WTC11 (cell line): Measurements from ENCODE around the gene DAPK1. TPM values are rescaled to one million over a fixed set of nuclear protein-coding genes. Genes with fewer than 3 reads are reported as not detected.
A peak's percentile ranks its signal among the peaks of the same experiment; 100 is the strongest.

Experiments used
- ATAC-seq: fragments of 200-7000 bp; cut with Tn5 transposase; 2 replicates; pipeline ENCODE4 v1.10.0; 2021; ENCODE audit warnings: mild to moderate bottlenecking, moderate library complexity
- CTCF ChIA-PET: fragments of 300-600 bp; sonication (Branson Sonifier 250); formaldehyde crosslinking; loops from one replicate; lab custom pipeline; 2021; ENCODE audit warnings: antibody characterized with exemption; lab: Charles Lee
- POLR2A ChIA-PET: fragments of 350-600 bp; sonication (Branson Sonifier 250); formaldehyde crosslinking; loops from one replicate; lab custom pipeline; 2021; ENCODE audit warnings: antibody characterized with exemption; lab: Charles Lee
- DNase-seq: peaks from one replicate; pipeline ENCODE4 v3.0.0; 2021; ENCODE audit warnings: low spot score
- H3K27ac Mint-ChIP-seq: 2 replicates; pipeline ENCODE4 v1.8.0; 2021; ENCODE audit warnings: mixed read lengths
- H3K27me3 Mint-ChIP-seq: 2 replicates; pipeline ENCODE4 v1.8.0; 2021; ENCODE audit warnings: low read depth, mild to moderate bottlenecking, moderate library complexity, mixed read lengths
- H3K36me3 Mint-ChIP-seq: 2 replicates; pipeline ENCODE4 v1.8.0; 2021; ENCODE audit warnings: mixed read lengths
- H3K4me1 Mint-ChIP-seq: 2 replicates; pipeline ENCODE4 v1.8.0; 2022; ENCODE audit warnings: mixed read lengths
- H3K4me3 Mint-ChIP-seq: 2 replicates; pipeline ENCODE4 v1.8.0; 2021; ENCODE audit warnings: mild to moderate bottlenecking, moderate library complexity, mixed read lengths
- H3K9me3 Mint-ChIP-seq: 2 replicates; pipeline ENCODE4 v1.8.0; 2021; ENCODE audit warnings: mixed read lengths
- ATF1 ChIP-seq: sonication (generic); formaldehyde crosslinking; IDR thresholded peaks from 2 replicates; pipeline ENCODE4 v1.8.1; 2023; ENCODE audit warnings: mild to moderate bottlenecking, moderate library complexity, missing genetic modification reagents
- CBFB ChIP-seq: sonication (generic); formaldehyde crosslinking; IDR thresholded peaks from 2 replicates; pipeline ENCODE4 v1.8.1; 2022; ENCODE audit warnings: mild to moderate bottlenecking, low read depth, missing genetic modification reagents
- CREM ChIP-seq: sonication (generic); formaldehyde crosslinking; IDR thresholded peaks from 2 replicates; pipeline ENCODE4 v1.8.1; 2022; ENCODE audit warnings: mild to moderate bottlenecking, missing genetic modification reagents, moderate library complexity
- GTF2I ChIP-seq: fragments of 250-450 bp; sonication (Bioruptor Pico); conservative IDR thresholded peaks from 2 replicates; pipeline ENCODE4 v1.4.0; 2021; ENCODE audit warnings: mild to moderate bottlenecking
- IRF2 ChIP-seq: sonication (generic); formaldehyde crosslinking; IDR thresholded peaks from 2 replicates; pipeline ENCODE4 v1.8.0; 2022; ENCODE audit warnings: low read depth, missing genetic modification reagents, borderline replicate concordance
- NR2C2 ChIP-seq: sonication (generic); formaldehyde crosslinking; IDR thresholded peaks from 2 replicates; pipeline ENCODE4 v1.8.0; 2022; ENCODE audit warnings: mild to moderate bottlenecking, missing genetic modification reagents
- OVOL2 ChIP-seq: fragments of 250-450 bp; sonication (Bioruptor Pico); IDR thresholded peaks from 2 replicates; pipeline ENCODE4 v1.9.0; 2021; ENCODE audit warnings: mild to moderate bottlenecking, borderline replicate concordance
- PRRX2 ChIP-seq: fragments of 250-450 bp; sonication (Bioruptor Pico); IDR thresholded peaks from 2 replicates; pipeline ENCODE4 v1.8.0; 2021; ENCODE audit warnings: mild to moderate bottlenecking
- RELA ChIP-seq: sonication (generic); formaldehyde crosslinking; IDR thresholded peaks from 2 replicates; pipeline ENCODE4 v1.8.1; 2022; ENCODE audit warnings: missing genetic modification reagents, mild to moderate bottlenecking, borderline replicate concordance
- RORB ChIP-seq: fragments of 250-450 bp; sonication (Bioruptor Pico); IDR thresholded peaks from 2 replicates; pipeline ENCODE4 v1.9.0; 2021; ENCODE audit warnings: mild to moderate bottlenecking
- SMAD3 ChIP-seq: sonication (generic); formaldehyde crosslinking; IDR thresholded peaks from 2 replicates; pipeline ENCODE4 v1.8.0; 2022; ENCODE audit warnings: missing genetic modification reagents, mild to moderate bottlenecking, borderline replicate concordance
- SMAD4 ChIP-seq: sonication (generic); formaldehyde crosslinking; IDR thresholded peaks from 2 replicates; pipeline ENCODE4 v1.8.0; 2022; ENCODE audit warnings: mild to moderate bottlenecking, missing genetic modification reagents
- ZNF232 ChIP-seq: sonication (generic); formaldehyde crosslinking; IDR thresholded peaks from 2 replicates; pipeline ENCODE4 v1.8.0; 2022; ENCODE audit warnings: mild to moderate bottlenecking, missing genetic modification reagents
- ZNF396 ChIP-seq: fragments of 250-450 bp; sonication (Bioruptor Pico); IDR thresholded peaks from 2 replicates; pipeline ENCODE4 v1.8.0; 2021; ENCODE audit warnings: mild to moderate bottlenecking, moderate library complexity, borderline replicate concordance
- total RNA-seq: library from RNA; stranded (reverse); gene quantifications from 3 replicates; pipeline ENCODE4 v1.2.3, GENCODE V29; 2021
- TF ChIP-seq, protein P1 (sequence below): sonication (generic); formaldehyde crosslinking; IDR thresholded peaks from 2 replicates; pipeline ENCODE4 v1.8.0; 2023; ENCODE audit warnings: mild to moderate bottlenecking, missing genetic modification reagents
- TF ChIP-seq, protein P2 (sequence below): sonication (generic); formaldehyde crosslinking; IDR thresholded peaks from 2 replicates; pipeline ENCODE4 v1.8.1; 2022; ENCODE audit warnings: low read depth, missing genetic modification reagents, borderline replicate concordance
- TF ChIP-seq, protein P3 (sequence below): fragments of 250-450 bp; sonication (Bioruptor Pico); IDR thresholded peaks from 2 replicates; pipeline ENCODE4 v1.9.0; 2021; ENCODE audit warnings: moderate library complexity, mild to moderate bottlenecking, inconsistent platforms, borderline replicate concordance
- TF ChIP-seq, protein P4 (sequence below): sonication (generic); formaldehyde crosslinking; IDR thresholded peaks from 2 replicates; pipeline ENCODE4 v1.8.1; 2023; ENCODE audit warnings: mild to moderate bottlenecking, missing genetic modification reagents, moderate library complexity
- TF ChIP-seq, protein P5 (sequence below): sonication (generic); formaldehyde crosslinking; IDR thresholded peaks from 2 replicates; pipeline ENCODE4 v1.8.1; 2022; ENCODE audit warnings: missing genetic modification reagents, borderline replicate concordance

DAPK1 gene
- total RNA-seq, 1 experiment from 2014 or later, result 129 TPM

DNA sequence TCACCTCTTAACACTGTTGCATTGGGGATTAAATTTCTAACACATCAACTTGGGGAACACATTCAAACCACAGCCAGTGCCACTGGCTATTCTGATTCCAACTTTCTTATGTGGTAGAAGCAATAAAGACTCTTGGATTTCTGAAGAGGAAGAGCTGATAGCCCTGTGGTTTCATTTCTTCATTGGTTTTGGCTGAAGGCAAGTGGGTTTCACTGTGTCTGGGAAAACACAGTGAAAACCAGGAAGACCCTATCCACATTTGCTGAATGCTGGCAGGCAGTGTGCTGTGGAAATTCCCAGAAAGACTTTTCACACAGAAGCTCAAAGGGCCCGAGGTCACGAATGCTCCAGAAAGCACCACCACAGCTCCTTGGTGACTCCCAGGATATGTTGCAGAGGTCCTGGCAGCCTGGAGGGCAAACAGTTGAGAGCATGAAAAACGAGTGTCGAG is 67.1 kb downstream of the DAPK1 start (continued):
- TF ChIP-seq, protein P1, sequence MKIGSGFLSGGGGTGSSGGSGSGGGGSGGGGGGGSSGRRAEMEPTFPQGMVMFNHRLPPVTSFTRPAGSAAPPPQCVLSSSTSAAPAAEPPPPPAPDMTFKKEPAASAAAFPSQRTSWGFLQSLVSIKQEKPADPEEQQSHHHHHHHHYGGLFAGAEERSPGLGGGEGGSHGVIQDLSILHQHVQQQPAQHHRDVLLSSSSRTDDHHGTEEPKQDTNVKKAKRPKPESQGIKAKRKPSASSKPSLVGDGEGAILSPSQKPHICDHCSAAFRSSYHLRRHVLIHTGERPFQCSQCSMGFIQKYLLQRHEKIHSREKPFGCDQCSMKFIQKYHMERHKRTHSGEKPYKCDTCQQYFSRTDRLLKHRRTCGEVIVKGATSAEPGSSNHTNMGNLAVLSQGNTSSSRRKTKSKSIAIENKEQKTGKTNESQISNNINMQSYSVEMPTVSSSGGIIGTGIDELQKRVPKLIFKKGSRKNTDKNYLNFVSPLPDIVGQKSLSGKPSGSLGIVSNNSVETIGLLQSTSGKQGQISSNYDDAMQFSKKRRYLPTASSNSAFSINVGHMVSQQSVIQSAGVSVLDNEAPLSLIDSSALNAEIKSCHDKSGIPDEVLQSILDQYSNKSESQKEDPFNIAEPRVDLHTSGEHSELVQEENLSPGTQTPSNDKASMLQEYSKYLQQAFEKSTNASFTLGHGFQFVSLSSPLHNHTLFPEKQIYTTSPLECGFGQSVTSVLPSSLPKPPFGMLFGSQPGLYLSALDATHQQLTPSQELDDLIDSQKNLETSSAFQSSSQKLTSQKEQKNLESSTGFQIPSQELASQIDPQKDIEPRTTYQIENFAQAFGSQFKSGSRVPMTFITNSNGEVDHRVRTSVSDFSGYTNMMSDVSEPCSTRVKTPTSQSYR (CRISPR knock-in tag), result no peak
- TF ChIP-seq ZNF232 (no peak), IRF2 (CRISPR knock-in tag) (no peak)
- TF ChIP-seq, protein P2, sequence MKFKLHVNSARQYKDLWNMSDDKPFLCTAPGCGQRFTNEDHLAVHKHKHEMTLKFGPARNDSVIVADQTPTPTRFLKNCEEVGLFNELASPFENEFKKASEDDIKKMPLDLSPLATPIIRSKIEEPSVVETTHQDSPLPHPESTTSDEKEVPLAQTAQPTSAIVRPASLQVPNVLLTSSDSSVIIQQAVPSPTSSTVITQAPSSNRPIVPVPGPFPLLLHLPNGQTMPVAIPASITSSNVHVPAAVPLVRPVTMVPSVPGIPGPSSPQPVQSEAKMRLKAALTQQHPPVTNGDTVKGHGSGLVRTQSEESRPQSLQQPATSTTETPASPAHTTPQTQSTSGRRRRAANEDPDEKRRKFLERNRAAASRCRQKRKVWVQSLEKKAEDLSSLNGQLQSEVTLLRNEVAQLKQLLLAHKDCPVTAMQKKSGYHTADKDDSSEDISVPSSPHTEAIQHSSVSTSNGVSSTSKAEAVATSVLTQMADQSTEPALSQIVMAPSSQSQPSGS (CRISPR knock-in tag), result no peak

DNA sequence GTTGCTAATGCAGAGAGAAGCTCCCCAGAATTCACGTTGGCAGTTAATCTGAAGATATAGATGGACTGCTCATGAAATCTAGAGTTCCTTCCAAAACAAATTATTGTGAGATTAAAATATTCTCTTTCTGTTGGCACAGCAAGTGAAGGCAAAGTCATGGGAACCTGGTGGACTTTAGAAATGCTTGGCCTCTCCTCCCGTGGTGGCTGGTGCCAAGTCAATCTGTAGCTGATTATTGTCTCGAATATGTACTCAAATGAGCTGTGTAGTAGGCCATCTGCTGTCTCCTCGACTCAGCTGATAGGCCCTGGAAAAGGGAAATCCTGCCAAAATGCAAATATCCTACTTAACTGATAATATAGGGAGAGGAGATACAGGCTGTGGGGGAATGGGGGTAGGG is 69.3 kb downstream of the DAPK1 start:
- H3K27ac Mint-ChIP-seq, result peak overlapping the region; percentile 80; the same call in 1 of the 2 replicates
- peaks cover 18% of the 10 kb centered on the region for H3K36me3 Mint-ChIP-seq
- CTCF ChIA-PET, result no interaction called here
- peaks cover 2% of the 10 kb centered on the region; the same call in 1 of the 2 replicates for H3K9me3 Mint-ChIP-seq
- ATAC-seq, result no peak
- DNase-seq, result no peak
- TF ChIP-seq NR2C2 (no peak), ZNF396 (no peak), RELA (CRISPR knock-in tag) (no peak), PRRX2 (CRISPR knock-in tag) (no peak), CBFB (CRISPR knock-in tag) (no peak), SMAD3 (CRISPR knock-in tag) (no peak), GTF2I (CRISPR knock-in tag) (no peak), ATF1 (CRISPR knock-in tag) (no peak), OVOL2 (no peak), SMAD4 (CRISPR knock-in tag) (no peak), CREM (CRISPR knock-in tag) (no peak), RORB (CRISPR knock-in tag) (no peak)
- TF ChIP-seq, protein P1 (CRISPR knock-in tag), result no peak
- TF ChIP-seq, protein P3, sequence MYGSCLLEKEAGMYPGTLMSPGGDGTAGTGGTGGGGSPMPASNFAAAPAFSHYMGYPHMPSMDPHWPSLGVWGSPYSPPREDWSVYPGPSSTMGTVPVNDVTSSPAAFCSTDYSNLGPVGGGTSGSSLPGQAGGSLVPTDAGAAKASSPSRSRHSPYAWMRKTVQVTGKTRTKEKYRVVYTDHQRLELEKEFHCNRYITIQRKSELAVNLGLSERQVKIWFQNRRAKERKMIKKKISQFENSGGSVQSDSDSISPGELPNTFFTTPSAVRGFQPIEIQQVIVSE (CRISPR knock-in tag), result no peak
- TF ChIP-seq, protein P4, sequence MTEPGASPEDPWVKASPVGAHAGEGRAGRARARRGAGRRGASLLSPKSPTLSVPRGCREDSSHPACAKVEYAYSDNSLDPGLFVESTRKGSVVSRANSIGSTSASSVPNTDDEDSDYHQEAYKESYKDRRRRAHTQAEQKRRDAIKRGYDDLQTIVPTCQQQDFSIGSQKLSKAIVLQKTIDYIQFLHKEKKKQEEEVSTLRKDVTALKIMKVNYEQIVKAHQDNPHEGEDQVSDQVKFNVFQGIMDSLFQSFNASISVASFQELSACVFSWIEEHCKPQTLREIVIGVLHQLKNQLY, result no peak
- TF ChIP-seq, protein P5, sequence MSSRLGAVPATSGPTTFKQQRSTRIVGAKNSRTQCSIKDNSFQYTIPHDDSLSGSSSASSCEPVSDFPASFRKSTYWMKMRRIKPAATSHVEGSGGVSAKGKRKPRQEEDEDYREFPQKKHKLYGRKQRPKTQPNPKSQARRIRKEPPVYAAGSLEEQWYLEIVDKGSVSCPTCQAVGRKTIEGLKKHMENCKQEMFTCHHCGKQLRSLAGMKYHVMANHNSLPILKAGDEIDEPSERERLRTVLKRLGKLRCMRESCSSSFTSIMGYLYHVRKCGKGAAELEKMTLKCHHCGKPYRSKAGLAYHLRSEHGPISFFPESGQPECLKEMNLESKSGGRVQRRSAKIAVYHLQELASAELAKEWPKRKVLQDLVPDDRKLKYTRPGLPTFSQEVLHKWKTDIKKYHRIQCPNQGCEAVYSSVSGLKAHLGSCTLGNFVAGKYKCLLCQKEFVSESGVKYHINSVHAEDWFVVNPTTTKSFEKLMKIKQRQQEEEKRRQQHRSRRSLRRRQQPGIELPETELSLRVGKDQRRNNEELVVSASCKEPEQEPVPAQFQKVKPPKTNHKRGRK (CRISPR knock-in tag), result no peak
- no peaks in the 10 kb centered on the region for H3K27me3 Mint-ChIP-seq
- no peak overlapping the region for H3K4me3 Mint-ChIP-seq
- peaks cover 79% of the 10 kb centered on the region for H3K4me1 Mint-ChIP-seq
- POLR2A ChIA-PET, result no interaction called here
